ENCODE results near the gene TAF1B. TPM values are rescaled to one million over a fixed set of nuclear protein-coding genes. Genes with fewer than 3 reads are reported as not detected.

The TAF1B gene
- total RNA-seq, 1 experiment from 2014 or later = 35.2 TPM

DNA sequence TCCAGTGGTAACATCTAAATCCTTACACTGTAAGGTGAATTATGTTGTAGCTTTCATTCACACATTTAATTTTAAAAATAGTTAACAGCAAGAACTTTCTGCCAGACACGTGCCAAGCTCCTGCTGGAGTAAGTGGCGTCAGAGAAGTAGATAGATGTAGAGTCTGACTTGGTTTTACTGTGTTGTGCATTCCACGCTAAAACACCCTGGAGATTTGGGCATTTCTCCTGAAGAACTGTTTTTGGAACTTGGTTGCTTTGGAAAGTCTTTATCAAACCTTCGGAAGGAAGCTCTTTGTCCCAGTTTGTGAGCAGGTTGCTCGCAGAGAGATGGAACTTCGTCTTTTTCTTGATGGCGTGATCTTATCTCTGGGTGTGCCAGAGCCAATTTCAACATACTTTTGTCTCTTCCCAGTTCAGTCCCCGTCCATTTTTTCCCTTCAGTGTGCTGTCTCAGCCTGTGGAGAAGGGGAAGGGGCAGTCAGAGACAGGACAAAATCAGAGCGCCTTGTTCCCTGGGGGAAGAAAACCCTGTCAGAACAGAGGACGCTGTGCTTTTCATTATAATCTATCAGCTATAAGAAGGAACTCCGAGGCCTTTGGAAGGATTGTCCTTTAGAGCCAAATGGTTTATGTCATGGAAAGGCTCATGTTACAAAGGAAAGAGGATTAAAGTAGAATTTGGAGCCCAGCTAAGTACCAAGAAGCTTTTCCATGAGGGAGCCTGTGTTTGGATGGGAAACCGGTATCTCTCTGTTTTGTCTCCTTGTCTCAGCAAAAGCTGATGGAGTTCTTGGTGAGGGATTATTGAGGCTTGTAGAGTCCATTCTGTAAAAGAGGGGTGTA is 127.1 kb downstream of the TAF1B start:
- ChIA-PET CTCF (interaction anchor here (1.4 kb wide), 1 partner anchor 14 kb away, joined by 6 read pairs; no protein-coding TSS in a partner anchor), POLR2A (interaction anchor here (0.7 kb wide), 1 partner anchor 26 kb away, joined by 8 read pairs; no protein-coding TSS in a partner anchor)
- no peak overlapping the region for H3K27ac ChIP-seq (ENCODE audit: low read length)
- ATAC-seq (no peak), DNase-seq (ENCODE audit: low read depth, low spot score) (no peak)
- H3K4me3 ChIP-seq (ENCODE audit: low read depth in 2 of 2, low read length in 2 of 2) = no peak overlapping the region
- no peaks in the 10 kb centered on the region for H3K9me3 ChIP-seq (ENCODE audit: control insufficient read depth, insufficient read depth, low read depth, low read length)
- in situ Hi-C loops (cut with HindIII; ENCODE audit: low pct_unique_long_range_greater_than_20kb, low sequenced_read_pairs) (no loop called here), intact Hi-C loops (cut with micrococcal nuclease; ENCODE audit: unreplicated experiment) (no loop called here)
- no TSS peak for BruUV-seq (replicated peaks)
- H3K4me1 ChIP-seq (ENCODE audit: control insufficient read depth, insufficient read depth, low read length) = peaks cover 21% of the 10 kb centered on the region
- no peaks in the 10 kb centered on the region for H3K36me3 ChIP-seq (ENCODE audit: control insufficient read depth, insufficient read depth, low read length)
- TF ChIP-seq SIN3A (IDR thresholded peaks at IDR 0.05; ENCODE audit: borderline replicate concordance, insufficient read depth, low read depth, low read length) (no peak), TCF7L2 (IDR thresholded peaks at IDR 0.05; ENCODE audit: low read depth, low read length) (no peak), POLR2AphosphoS5 (IDR thresholded peaks at IDR 0.05; ENCODE audit: low read depth, low read length) (no peak)
- TF ChIP-seq, protein P1, sequence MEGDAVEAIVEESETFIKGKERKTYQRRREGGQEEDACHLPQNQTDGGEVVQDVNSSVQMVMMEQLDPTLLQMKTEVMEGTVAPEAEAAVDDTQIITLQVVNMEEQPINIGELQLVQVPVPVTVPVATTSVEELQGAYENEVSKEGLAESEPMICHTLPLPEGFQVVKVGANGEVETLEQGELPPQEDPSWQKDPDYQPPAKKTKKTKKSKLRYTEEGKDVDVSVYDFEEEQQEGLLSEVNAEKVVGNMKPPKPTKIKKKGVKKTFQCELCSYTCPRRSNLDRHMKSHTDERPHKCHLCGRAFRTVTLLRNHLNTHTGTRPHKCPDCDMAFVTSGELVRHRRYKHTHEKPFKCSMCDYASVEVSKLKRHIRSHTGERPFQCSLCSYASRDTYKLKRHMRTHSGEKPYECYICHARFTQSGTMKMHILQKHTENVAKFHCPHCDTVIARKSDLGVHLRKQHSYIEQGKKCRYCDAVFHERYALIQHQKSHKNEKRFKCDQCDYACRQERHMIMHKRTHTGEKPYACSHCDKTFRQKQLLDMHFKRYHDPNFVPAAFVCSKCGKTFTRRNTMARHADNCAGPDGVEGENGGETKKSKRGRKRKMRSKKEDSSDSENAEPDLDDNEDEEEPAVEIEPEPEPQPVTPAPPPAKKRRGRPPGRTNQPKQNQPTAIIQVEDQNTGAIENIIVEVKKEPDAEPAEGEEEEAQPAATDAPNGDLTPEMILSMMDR (IDR thresholded peaks at IDR 0.05) = no peak
- TF ChIP-seq, protein P2, sequence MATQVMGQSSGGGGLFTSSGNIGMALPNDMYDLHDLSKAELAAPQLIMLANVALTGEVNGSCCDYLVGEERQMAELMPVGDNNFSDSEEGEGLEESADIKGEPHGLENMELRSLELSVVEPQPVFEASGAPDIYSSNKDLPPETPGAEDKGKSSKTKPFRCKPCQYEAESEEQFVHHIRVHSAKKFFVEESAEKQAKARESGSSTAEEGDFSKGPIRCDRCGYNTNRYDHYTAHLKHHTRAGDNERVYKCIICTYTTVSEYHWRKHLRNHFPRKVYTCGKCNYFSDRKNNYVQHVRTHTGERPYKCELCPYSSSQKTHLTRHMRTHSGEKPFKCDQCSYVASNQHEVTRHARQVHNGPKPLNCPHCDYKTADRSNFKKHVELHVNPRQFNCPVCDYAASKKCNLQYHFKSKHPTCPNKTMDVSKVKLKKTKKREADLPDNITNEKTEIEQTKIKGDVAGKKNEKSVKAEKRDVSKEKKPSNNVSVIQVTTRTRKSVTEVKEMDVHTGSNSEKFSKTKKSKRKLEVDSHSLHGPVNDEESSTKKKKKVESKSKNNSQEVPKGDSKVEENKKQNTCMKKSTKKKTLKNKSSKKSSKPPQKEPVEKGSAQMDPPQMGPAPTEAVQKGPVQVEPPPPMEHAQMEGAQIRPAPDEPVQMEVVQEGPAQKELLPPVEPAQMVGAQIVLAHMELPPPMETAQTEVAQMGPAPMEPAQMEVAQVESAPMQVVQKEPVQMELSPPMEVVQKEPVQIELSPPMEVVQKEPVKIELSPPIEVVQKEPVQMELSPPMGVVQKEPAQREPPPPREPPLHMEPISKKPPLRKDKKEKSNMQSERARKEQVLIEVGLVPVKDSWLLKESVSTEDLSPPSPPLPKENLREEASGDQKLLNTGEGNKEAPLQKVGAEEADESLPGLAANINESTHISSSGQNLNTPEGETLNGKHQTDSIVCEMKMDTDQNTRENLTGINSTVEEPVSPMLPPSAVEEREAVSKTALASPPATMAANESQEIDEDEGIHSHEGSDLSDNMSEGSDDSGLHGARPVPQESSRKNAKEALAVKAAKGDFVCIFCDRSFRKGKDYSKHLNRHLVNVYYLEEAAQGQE (IDR thresholded peaks at IDR 0.05; ENCODE audit: insufficient read depth in 1 of 2, low read depth in 2 of 2, low read length in 1 of 2) = no peak
- no peaks in the 10 kb centered on the region for H3K27me3 ChIP-seq (ENCODE audit: control insufficient read depth, insufficient read depth, low read length)

DNA sequence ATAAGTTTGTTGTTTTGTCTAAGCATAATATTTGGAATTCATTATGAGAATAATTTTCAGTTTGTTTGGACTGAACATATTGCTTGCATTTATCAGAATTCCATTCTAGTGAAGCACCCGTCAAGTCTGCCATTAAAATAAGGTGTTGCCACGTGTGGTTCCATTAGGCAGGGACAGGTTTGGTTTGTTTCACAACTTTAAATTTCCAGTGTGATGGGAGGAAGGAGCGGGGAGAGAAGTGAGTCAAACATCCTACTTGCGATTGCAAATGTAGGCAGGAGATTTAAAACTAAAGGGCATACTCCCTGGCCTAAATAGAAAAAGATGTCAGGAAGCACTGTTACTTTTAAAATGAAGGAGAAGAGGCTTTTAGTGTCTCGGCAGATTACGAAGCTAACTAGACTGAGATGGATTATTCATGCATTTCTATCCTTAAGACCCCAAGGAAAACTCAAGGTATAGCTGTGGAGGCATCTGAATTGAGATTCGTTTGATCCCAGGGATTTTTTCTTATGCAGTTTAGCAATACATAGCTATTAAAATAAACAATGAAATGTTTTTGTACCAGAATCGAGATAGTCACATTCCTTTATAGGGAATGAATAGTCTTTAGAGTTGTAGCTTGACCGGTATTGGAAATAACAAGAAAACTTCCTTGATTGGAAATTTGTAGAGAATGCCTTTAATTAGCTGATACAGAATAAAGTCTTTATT is 128.0 kb downstream of the TAF1B start:
- TF ChIP-seq TCF7L2 (IDR thresholded peaks at IDR 0.05; ENCODE audit: low read depth, low read length) (no peak), SIN3A (IDR thresholded peaks at IDR 0.05; ENCODE audit: borderline replicate concordance, insufficient read depth, low read depth, low read length) (no peak), POLR2AphosphoS5 (IDR thresholded peaks at IDR 0.05; ENCODE audit: low read depth, low read length) (no peak)
- TF ChIP-seq, protein P2 (IDR thresholded peaks at IDR 0.05; ENCODE audit: insufficient read depth in 1 of 2, low read depth in 2 of 2, low read length in 1 of 2) = no peak
- TF ChIP-seq, protein P1 (IDR thresholded peaks at IDR 0.05) = no peak
- H3K27ac ChIP-seq (ENCODE audit: low read length) = no peak overlapping the region
- H3K27me3 ChIP-seq (ENCODE audit: control insufficient read depth, insufficient read depth, low read length) = no peaks in the 10 kb centered on the region
- intact Hi-C loops (cut with micrococcal nuclease; ENCODE audit: unreplicated experiment) = no loop called here
- no TSS peak for BruUV-seq (replicated peaks)
- CTCF ChIA-PET = interaction anchor here (0.6 to 1.4 kb wide), 2 partner anchors 13 to 14 kb away, joined by 4 to 6 read pairs; no protein-coding TSS in a partner anchor
- in situ Hi-C loops (cut with HindIII; ENCODE audit: low pct_unique_long_range_greater_than_20kb, low sequenced_read_pairs) = no loop called here
- POLR2A ChIA-PET = interaction anchor here (0.6 kb wide), 1 partner anchor 108 kb away, joined by 5 read pairs; no protein-coding TSS in a partner anchor
- ATAC-seq (no peak), DNase-seq (ENCODE audit: low read depth, low spot score) (no peak)
- no peaks in the 10 kb centered on the region for H3K36me3 ChIP-seq (ENCODE audit: control insufficient read depth, insufficient read depth, low read length)
- H3K9me3 ChIP-seq (ENCODE audit: control insufficient read depth, insufficient read depth, low read depth, low read length) = no peaks in the 10 kb centered on the region
- H3K4me1 ChIP-seq (ENCODE audit: control insufficient read depth, insufficient read depth, low read length) = peaks cover 29% of the 10 kb centered on the region
- H3K4me3 ChIP-seq (ENCODE audit: low read depth in 2 of 2, low read length in 2 of 2) = no peak overlapping the region
